Pons (tissue), 1 donor: ENCODE measurements around the gene PCSK9.
A peak's percentile ranks its signal among the peaks of the same experiment; 100 is the strongest.

ENCODE experiments used
- DNase-seq: peaks from one replicate; pipeline ENCODE4 v3.0.0-alpha.2; 2016; ENCODE audit warnings: low spot score

The PCSK9 gene

DNA sequence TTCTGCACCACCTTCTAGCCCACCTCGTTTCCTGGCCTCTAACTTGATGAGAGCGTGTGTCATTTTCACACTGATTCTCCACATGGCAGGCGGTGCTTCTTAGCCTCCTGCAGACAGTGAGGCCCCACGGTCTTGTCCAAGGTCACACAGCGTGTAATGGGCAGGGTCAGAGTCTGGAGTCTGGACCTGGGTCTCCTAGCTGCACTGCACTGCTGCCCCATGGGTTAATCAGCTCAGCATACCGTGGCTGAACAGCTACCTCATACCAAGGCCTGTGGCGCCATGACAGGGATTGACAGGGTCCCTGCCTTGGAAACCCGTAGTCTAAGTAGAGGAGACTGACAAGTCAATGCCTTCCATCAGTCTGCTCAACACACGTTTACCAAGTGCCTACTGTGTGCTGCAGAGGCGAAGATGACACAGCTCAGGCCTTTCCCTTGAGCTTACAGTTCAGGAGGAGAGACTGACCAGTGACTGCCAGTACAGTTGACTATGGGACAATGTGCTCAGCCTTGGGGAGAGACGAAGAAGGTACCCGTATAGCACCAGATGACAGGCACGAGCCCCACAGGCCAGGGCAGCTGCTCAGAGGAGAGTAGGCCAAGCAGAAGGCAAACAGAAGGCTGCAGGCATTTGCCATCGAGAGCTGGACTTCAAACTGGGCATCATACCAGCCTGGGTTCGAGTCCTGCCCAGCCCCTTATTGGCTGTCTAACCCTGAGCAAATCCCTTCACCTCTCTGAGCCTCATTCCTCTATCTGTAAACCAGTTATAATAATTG lies 5.5 kb downstream of the PCSK9 start:
- no peak for DNase-seq

DNA sequence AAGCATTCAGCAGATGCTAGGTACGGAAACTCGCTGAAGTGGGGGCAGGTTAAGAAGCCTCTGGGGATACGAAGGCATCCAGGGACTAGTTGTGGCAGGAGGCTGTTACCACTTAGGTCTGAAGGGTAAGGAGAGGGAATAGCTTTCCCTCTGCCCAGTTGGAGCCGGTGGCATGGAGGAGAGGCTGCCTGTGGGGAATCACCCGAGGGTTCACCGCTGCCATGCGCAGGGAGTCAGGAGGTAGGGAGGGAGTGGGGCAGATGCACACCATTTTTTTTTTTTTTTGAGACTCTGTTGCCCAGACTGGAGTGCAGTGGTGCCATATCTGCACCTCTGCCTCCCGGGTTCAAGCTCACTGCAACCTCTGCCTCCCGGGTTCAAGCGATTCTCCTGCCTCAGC lies 6.1 kb downstream of the PCSK9 start:
- DNase-seq = no peak

GRCh38 chr1:55046871-55047270 lies 7.5 kb downstream of the PCSK9 start:
- no peak for DNase-seq

DNA sequence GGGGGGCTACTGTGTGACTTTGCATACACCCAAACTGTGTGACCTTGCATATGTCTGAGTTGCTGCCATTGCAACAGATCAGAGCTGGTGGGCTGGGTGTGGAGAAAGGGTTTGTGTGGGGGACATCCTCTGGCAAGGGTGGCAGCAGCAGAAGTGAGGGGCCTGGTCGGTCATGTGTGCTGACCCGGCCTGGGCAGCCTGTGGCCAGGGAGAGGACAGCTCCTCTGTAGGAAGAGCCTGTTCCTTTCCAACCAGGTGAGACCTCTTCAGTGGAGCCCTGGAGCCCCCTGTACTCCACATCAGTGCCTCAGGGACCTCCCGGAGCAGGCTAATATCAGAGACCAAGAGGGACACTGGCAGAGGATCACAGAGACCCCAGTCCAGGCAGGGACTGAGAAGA lies 8.3 kb downstream of the PCSK9 start:
- DNase-seq = no peak

- DNase-seq = no peak
Observed at GRCh38 chr1:55048453-55049270, 9.3 kb downstream of the PCSK9 start.

GRCh38 chr1:55049271-55049913 lies 10.0 kb downstream of the PCSK9 start:
- DNase-seq = no peak

- no peak for DNase-seq
Observed at GRCh38 chr1:55049914-55050278, 10.5 kb downstream of the PCSK9 start.

DNA sequence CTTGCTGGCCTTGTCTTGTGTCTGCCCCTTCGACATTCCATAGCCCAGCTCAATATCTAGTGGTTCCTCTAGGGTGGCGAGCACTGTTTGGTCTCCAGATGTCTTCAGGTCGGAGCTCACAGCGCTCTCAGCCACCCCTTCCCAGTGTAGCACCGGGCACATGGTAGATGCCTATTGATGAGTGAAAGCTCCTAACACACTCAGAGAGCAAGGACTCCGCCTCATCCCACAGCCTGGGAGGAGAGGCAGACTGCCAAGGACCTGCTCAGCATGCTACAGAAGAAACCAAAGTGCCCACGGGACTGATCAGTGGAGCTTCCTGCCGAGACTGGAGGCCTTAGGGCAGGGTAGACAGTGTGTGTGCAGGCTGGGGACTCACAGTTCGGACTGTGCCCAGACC lies 10.9 kb downstream of the PCSK9 start:
- no peak for DNase-seq

DNA sequence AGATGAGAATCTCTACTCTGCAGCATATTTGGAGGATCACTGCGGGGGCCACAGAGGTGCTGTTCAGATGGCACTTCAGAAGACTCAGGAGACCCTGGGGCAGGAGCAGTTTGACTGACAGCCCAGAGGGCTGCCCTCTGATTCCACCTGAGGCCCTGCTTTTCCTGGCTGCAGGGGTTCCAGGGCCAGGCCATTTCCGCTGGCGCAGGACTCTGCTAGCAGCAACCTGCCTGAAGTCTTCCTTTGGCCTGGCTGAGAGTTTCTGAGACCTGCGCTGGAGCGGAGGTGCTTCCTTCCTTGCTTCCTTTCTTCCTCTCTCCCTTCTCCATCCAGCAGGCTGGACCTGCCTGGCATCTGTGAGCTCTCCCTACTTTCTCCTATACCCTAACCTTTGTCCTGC lies 11.8 kb downstream of the PCSK9 start:
- no peak for DNase-seq

DNA sequence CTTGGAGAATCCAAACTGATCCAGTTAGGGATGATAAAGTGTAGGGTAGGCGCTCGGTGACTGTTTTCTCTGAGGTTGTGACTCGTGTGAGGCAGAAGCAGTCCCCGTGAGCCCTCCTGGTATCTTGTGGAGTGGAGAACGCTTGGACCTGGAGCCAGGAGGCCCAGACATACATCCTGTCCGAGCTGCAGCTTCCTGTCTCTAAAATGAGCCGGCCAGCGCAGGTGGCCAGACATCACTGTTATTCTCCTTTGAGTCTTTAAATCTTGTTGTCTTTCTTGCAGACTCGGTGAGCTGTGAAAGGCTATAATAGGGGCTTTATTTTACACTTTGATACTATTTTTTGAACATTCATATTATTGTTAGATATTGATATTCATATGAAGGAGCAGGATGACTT lies 12.3 kb downstream of the PCSK9 start:
- no peak for DNase-seq

- DNase-seq = no peak
Observed at GRCh38 chr1:55052221-55053142, 13.1 kb downstream of the PCSK9 start.

DNA sequence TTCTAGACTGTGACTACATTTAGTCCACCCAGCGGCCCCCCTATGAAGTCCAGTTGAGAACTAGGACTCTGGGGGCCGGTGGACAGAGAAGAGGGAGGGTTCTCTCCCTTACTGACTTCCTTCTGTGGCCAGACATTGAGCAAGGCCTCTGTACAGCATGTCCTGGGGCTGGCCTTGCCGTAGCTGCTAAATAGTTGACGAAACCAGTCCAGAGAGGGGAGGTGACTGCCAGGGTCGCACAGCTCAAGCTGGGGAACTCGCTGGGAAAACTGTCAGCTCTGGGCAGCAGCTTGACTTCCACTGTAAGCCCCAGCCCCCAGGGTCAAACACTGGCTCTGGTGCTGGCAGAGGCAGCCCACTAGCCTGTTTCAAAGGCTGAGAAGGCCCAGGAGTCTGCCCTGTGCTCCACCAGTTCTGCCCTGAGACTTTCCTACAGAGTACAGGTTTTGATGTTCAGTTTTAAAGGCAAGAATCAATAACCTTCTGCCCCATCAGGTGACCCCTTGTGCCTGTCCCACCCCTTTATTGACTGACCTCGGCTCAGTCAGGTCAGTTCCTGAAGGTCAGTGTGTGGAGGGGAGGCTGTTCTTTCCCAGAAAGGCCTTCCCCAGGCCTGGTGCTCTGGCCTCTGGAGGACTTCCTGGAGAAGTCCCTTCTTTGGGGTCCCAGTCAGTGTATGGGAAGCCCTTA lies 14.1 kb downstream of the PCSK9 start:
- DNase-seq = no peak

GRCh38 chr1:55054396-55054795 lies 15.0 kb downstream of the PCSK9 start:
- no peak for DNase-seq

GRCh38 chr1:55055084-55055882 lies 15.9 kb downstream of the PCSK9 start:
- DNase-seq = peak; percentile 28

- no peak for DNase-seq
Observed at GRCh38 chr1:55055951-55056631, 16.7 kb downstream of the PCSK9 start.

DNA sequence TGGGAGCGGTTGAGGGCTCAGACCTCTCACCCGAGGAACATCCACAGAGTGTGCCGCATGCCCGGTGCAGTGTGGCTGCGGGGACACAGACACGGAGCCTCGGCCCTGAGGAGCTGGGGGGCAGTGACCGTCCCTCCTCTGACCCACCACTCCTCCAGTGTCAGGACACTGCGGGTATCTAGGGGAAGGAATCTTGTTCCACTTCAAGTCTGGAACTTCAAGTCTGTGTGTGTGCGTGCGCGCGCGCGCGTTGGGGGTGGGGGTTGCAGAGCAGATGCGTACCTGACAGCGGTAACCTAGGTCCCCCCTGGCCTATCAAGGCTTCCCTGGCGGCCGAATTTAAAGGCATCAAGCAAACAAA lies 17.3 kb downstream of the PCSK9 start:
- DNase-seq = no peak

- DNase-seq = no peak
Observed at GRCh38 chr1:55057270-55057955, 18.1 kb downstream of the PCSK9 start.

- DNase-seq = no peak
Observed at GRCh38 chr1:55057956-55058298, 18.6 kb downstream of the PCSK9 start.
